IMR-90 (cell line): ENCODE measurements around the gene PHC2. TPM values are rescaled to one million over a fixed set of nuclear protein-coding genes. Genes with fewer than 3 reads are reported as not detected.

ENCODE experiments used
- ATAC-seq: fragments of 200-7000 bp; cut with Tn5 transposase; 2 replicates; pipeline ENCODE4 v1.9.1; 2020; ENCODE audit warnings: low read depth, mild to moderate bottlenecking, moderate library complexity
- BruUV-seq: library from RNA; stranded (reverse); fragments of 400-500 nt; replicated peaks from 2 replicates; lab custom pipeline; 2021; lab: Mats Ljungman, UMichigan
- CTCF ChIA-PET: fragments of 300-600 bp; formaldehyde crosslinking; extraction: SDS; loops from one replicate; lab custom pipeline; 2021; ENCODE audit warnings: antibody characterized with exemption; lab: Yijun Ruan, JAX
- POLR2A ChIA-PET: fragments of 300-600 bp; sonication (Branson Sonifier 250); formaldehyde crosslinking; loops from one replicate; lab custom pipeline; 2022; ENCODE audit warnings: antibody characterized with exemption; ENCODE audit not compliant: unreplicated experiment; lab: Charles Lee
- DNase-seq: peaks from one replicate; pipeline ENCODE4 v3.0.0; 2013
- H2AFZ ChIP-seq: replicated peaks from 2 replicates; pipeline ENCODE3; 2013; ENCODE audit warnings: low read length, mild to moderate bottlenecking; ENCODE audit not compliant: poor library complexity
- H2AK5ac ChIP-seq: 2 replicates; pipeline ENCODE4 v1.6.1; 2013; ENCODE audit warnings: low read depth, low read length, inconsistent platforms
- H2AK9ac ChIP-seq: replicated peaks from 2 replicates; pipeline ENCODE3; 2013; ENCODE audit warnings: mild to moderate bottlenecking, low read depth, low read length, moderate library complexity; ENCODE audit not compliant: poor library complexity
- H2BK120ac ChIP-seq: 2 replicates; pipeline ENCODE4 v1.6.1; 2013; ENCODE audit warnings: low read depth, low read length, inconsistent platforms
- H2BK15ac ChIP-seq: 3 replicates; pipeline ENCODE4 v1.6.1; 2013; ENCODE audit warnings: low read depth, low read length, inconsistent platforms
- H2BK20ac ChIP-seq: 2 replicates; pipeline ENCODE4 v1.6.1; 2013; ENCODE audit warnings: low read depth, mild to moderate bottlenecking, inconsistent platforms, low read length, moderate library complexity
- H2BK5ac ChIP-seq: 2 replicates; pipeline ENCODE4 v1.6.1; 2013; ENCODE audit warnings: mild to moderate bottlenecking, low read depth, low read length, inconsistent platforms; ENCODE audit not compliant: poor library complexity, severe bottlenecking
- H3K14ac ChIP-seq: replicated peaks from 2 replicates; pipeline ENCODE4 v1.6.1; 2013; ENCODE audit warnings: low read depth, low read length, inconsistent platforms
- H3K18ac ChIP-seq: 2 replicates; pipeline ENCODE4 v1.6.1; 2013; ENCODE audit warnings: low read depth, low read length, control low read depth
- H3K23ac ChIP-seq: 2 replicates; pipeline ENCODE4 v1.6.1; 2013; ENCODE audit warnings: low read depth, low read length, inconsistent platforms
- H3K27ac ChIP-seq: 2 replicates; pipeline ENCODE4 v1.5.1; 2013; ENCODE audit warnings: mild to moderate bottlenecking, control low read depth, low read length; ENCODE audit not compliant: insufficient read depth
- H3K27me3 ChIP-seq: 2 replicates; pipeline ENCODE4 v1.6.1; 2013; ENCODE audit warnings: low read length; ENCODE audit not compliant: control insufficient read depth, insufficient read depth
- H3K36me3 ChIP-seq: 2 replicates; pipeline ENCODE4 v1.6.1; 2013; ENCODE audit warnings: low read length, mixed read lengths; ENCODE audit not compliant: control insufficient read depth, insufficient read depth
- H3K4ac ChIP-seq: 2 replicates; pipeline ENCODE4 v1.6.1; 2013; ENCODE audit warnings: low read depth, low read length, inconsistent platforms
- H3K4me1 ChIP-seq: 2 replicates; pipeline ENCODE4 v1.6.1; 2013; ENCODE audit warnings: low read length, mixed read lengths; ENCODE audit not compliant: control insufficient read depth, insufficient read depth
- H3K4me2 ChIP-seq: 2 replicates; pipeline ENCODE4 v1.6.1; 2013; ENCODE audit warnings: low read depth, mild to moderate bottlenecking, control low read depth, low read length, moderate library complexity
- H3K4me3 ChIP-seq: 2 replicates; pipeline ENCODE4 v1.5.1; 2013; ENCODE audit warnings: low read depth, mild to moderate bottlenecking, control low read depth, low read length, moderate library complexity; ENCODE audit not compliant: insufficient read depth
- H3K56ac ChIP-seq: 2 replicates; pipeline ENCODE4 v1.6.1; 2013; ENCODE audit warnings: low read length, inconsistent platforms; ENCODE audit not compliant: insufficient read depth; ENCODE audit errors: extremely low read depth
- H3K79me1 ChIP-seq, 2 experiments: 2 replicates each; pipeline ENCODE4 v1.6.1; 2013; ENCODE audit warnings: low read length in 2 of 2, inconsistent platforms in 1 of 2, low read depth in 1 of 2
- H3K9ac ChIP-seq: 2 replicates; pipeline ENCODE4 v1.6.1; 2013; ENCODE audit warnings: low read depth, low read length, control low read depth
- H3K9me1 ChIP-seq: 2 replicates; pipeline ENCODE4 v1.6.1; 2013; ENCODE audit warnings: low read length, inconsistent platforms; ENCODE audit not compliant: insufficient read depth
- H3K9me3 ChIP-seq: 2 replicates; pipeline ENCODE4 v1.6.1; 2013; ENCODE audit warnings: low read length; ENCODE audit not compliant: control insufficient read depth, insufficient read depth
- H4K20me1 ChIP-seq: 2 replicates; pipeline ENCODE4 v1.6.1; 2013; ENCODE audit warnings: low read length, inconsistent platforms; ENCODE audit not compliant: insufficient read depth
- H4K5ac ChIP-seq: 2 replicates; pipeline ENCODE4 v1.6.1; 2013; ENCODE audit warnings: mild to moderate bottlenecking, low read depth, low read length, control low read depth
- H4K8ac ChIP-seq, 2 experiments: 2 replicates each; pipeline ENCODE4 v1.6.1; 2013; ENCODE audit warnings: low read depth in 2 of 2, low read length in 2 of 2, control low read depth in 1 of 2, inconsistent platforms in 1 of 2
- H4K91ac ChIP-seq: 2 replicates; pipeline ENCODE4 v1.6.1; 2013; ENCODE audit warnings: low read depth, low read length, inconsistent platforms; ENCODE audit not compliant: insufficient read depth
- CEBPB ChIP-seq: IDR thresholded peaks from 2 replicates; pipeline ENCODE4 v1.6.1; 2012; ENCODE audit warnings: low read depth, low read length, improper control_type of control experiment
- FOS ChIP-seq: fragments of 150-350 bp; IDR thresholded peaks from 2 replicates; pipeline ENCODE4 v1.6.1; 2016; ENCODE audit warnings: low read depth, low read length
- MAZ ChIP-seq: IDR thresholded peaks from 2 replicates; pipeline ENCODE4 v1.6.1; 2012; ENCODE audit warnings: low read depth, mild to moderate bottlenecking, low read length, improper control_type of control experiment, moderate library complexity, borderline replicate concordance
- WGBS, 2 experiments: methylation state at CpG; one replicate each; pipeline versions ENCODE4 v1.1.5 to v1.1.7; 2013; ENCODE audit warnings: missing lambda C conversion rate in 2 of 2; ENCODE audit not compliant: insufficient read length in 1 of 2; ENCODE audit errors: extremely low coverage in 2 of 2; 5-methylcytosine and 5-hydroxymethylcytosine counted together
- dilution Hi-C: fragments of 300-500 bp; cut with HindIII; formaldehyde crosslinking; loops from one replicate; pipeline ENCODE4 v1.14.3; 2018; ENCODE audit warnings: low sequenced_read_pairs; ENCODE audit not compliant: unreplicated experiment
- in situ Hi-C: fragments of 300-500 bp; cut with MboI; formaldehyde crosslinking; loops from 3 replicates; pipeline ENCODE4 v1.14.3; 2019; ENCODE audit warnings: low sequenced_read_pairs, inconsistent platforms, mixed read lengths
- intact Hi-C: fragments of 100-400 bp; cut with micrococcal nuclease; formaldehyde crosslinking; loops from 2 replicates; pipeline ENCODE4 v1.10.0; 2022
- polyA plus RNA-seq, 3 experiments: library from polyadenylated mRNA; depleted of rRNA; stranded (reverse); fragments of >200 nt; gene quantifications; 2 replicates each; pipeline ENCODE4 v1.2.3, GENCODE V29; 2012; ENCODE audit warnings: low replicate concordance in 1 of 3
- total RNA-seq: library from RNA; depleted of rRNA; stranded (reverse); fragments of >200 nt; gene quantifications from 2 replicates; pipeline ENCODE4 v1.2.3, GENCODE V29; 2012

The PHC2 gene
- total and polyA plus RNA-seq, 2 of the 4 experiments (the other 2 are of a cell fraction): 46.4 to 98.1 TPM

DNA sequence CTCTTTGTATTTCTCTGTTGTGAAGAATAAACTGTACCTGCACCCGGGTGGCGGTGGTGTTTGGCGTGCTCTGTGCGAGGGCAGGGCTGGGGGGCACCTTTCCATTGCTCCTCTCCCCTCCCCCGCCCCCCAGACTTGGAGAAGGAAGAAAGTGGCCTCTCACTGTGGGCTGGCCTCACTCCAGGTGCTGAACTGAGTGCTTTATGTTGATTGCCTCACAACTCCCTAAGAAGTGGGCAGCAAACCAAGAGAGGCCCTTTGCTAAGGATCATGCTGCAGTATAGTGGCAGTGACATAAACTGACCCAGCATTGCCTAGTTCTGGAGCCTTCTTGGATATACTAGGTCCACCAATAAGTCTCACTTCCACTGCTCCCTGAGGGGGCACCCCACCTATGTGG lies 130.2 kb downstream of the PHC2 start:
- H2BK5ac ChIP-seq: no peak overlapping the region

More for the DNA sequence above, 130.2 kb downstream of the PHC2 start:
- no peak overlapping the region; the same call in 1 of the 2 replicates for H3K27ac ChIP-seq
- H3K4me2 ChIP-seq: no peak overlapping the region
- no peak overlapping the region for H2AK5ac ChIP-seq
- in situ Hi-C loops: no loop called here
- H4K91ac ChIP-seq: no peak overlapping the region
- H3K36me3 ChIP-seq: peaks cover 15% of the 10 kb centered on the region
- peak overlapping the region; percentile 91 for H2AK9ac ChIP-seq
- H4K5ac ChIP-seq: no peak overlapping the region
- peaks cover 0 to 14% of the 10 kb centered on the region in 2 experiments; a peak in 1 of 4 replicates for H3K79me1 ChIP-seq
- no peak overlapping the region for H2BK15ac ChIP-seq
- H2AFZ ChIP-seq: peak overlapping the region; percentile 29
- peaks cover 10% of the 10 kb centered on the region for H3K4me1 ChIP-seq
- no peak overlapping the region for H3K14ac ChIP-seq
- H3K9ac ChIP-seq: no peak overlapping the region
- intact Hi-C loops: no loop called here
- peak; percentile 86 for DNase-seq
- no peaks in the 10 kb centered on the region for H3K9me3 ChIP-seq
- H3K4ac ChIP-seq: no peak overlapping the region
- dilution Hi-C loops: no loop called here
- no peak overlapping the region for H3K4me3 ChIP-seq
- ChIA-PET POLR2A (no interaction called here), CTCF (no interaction called here)
- H4K8ac ChIP-seq: no peak overlapping the region
- no TSS peak for BruUV-seq
- no peak overlapping the region for H3K23ac ChIP-seq
- H3K56ac ChIP-seq: no peak overlapping the region
- H3K18ac ChIP-seq: no peak overlapping the region
- TF ChIP-seq CEBPB (peak; percentile 90), MAZ (peak; percentile 9; the same call in 1 of the 2 replicates), FOS (no peak)
- H2BK20ac ChIP-seq: no peak overlapping the region
- H2BK120ac ChIP-seq: no peak overlapping the region
- no CpG with 5 or more reads among the region's 5 CpGs for WGBS, 2 experiments
- H4K20me1 ChIP-seq: peaks cover 5% of the 10 kb centered on the region; the same call in 1 of the 2 replicates
- peaks cover 3% of the 10 kb centered on the region for H3K9me1 ChIP-seq
- no peaks in the 10 kb centered on the region for H3K27me3 ChIP-seq
- ATAC-seq: peak; percentile 59
